ENCODE results near the gene ATP11A. TPM values are rescaled to one million over a fixed set of nuclear protein-coding genes. Genes with fewer than 3 reads are reported as not detected.
"Not testable (repeated sequence)": the region's sequence is repeated elsewhere in the genome, so short reads cannot be mapped to it uniquely, and the experiment has no call there.

The ATP11A gene
- total RNA-seq, 1 experiment from 2014 or later, result 80.4 TPM

- H4K20me1 ChIP-seq (ENCODE audit: insufficient read depth); H3K27me3 ChIP-seq (ENCODE audit: insufficient read depth, low read length); H3K9me3 ChIP-seq (ENCODE audit: control insufficient read depth in 1 of 2, insufficient read depth in 1 of 2, low read depth in 1 of 2, low read length in 2 of 2); ATAC-seq; POLR2A ChIA-PET; CTCF ChIA-PET; BruUV-seq (replicated peaks); H3K27ac ChIP-seq (ENCODE audit: low read depth, low read length); H3K4me1 ChIP-seq (ENCODE audit: control insufficient read depth in 1 of 2, insufficient read depth in 2 of 2, low read length in 2 of 2); intact Hi-C loops (cut with micrococcal nuclease); H2AFZ ChIP-seq (ENCODE audit: low read depth, low read length, poor library complexity, severe bottlenecking); H3K4me3 ChIP-seq (replicated peaks in 1 of 2; ENCODE audit: low read depth in 1 of 2, low read length in 2 of 2); H3K4me2 ChIP-seq (ENCODE audit: low read length); H3K9me2 ChIP-seq (ENCODE audit: insufficient read depth); DNase-seq (ENCODE audit: low read depth, low spot score); H3K79me2 ChIP-seq (ENCODE audit: insufficient read depth, low read length); RAD21 ChIA-PET (ENCODE audit: low non-redundant PET in 1 of 2, low total read pairs in 2 of 2, uncharacterized antibody in 2 of 2, unreplicated experiment in 2 of 2); H3K9ac ChIP-seq (ENCODE audit: low read length): not testable (repeated sequence)
- peaks cover 6 to 11% of the 10 kb centered on the region in 2 experiments for H3K36me3 ChIP-seq (ENCODE audit: control insufficient read depth in 1 of 2, insufficient read depth in 2 of 2, low read length in 2 of 2)
These were observed 173.5 kb downstream of the ATP11A start for GRCh38 chr13:112863356-112863755.

DNA sequence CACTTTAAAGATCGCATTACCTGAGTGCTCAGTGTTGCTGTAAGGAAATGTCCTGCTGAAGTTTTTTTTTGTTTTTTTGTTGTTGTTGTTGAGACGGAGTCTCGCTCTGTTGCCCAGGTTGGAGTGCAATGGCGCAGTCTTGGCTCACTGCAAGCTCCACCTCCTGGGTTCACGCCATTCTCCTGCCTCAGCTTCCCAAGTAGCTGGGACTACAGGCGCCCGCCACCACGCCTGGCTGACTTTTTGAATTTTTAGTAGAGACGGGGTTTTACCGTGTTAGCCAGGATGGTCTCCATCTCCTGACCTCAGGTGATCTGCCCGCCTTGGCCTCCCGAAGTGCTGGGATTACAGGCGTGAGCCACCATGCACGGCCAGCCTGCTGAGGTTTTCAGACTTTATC, 175.6 kb downstream of the ATP11A start:
- POLR2A ChIA-PET; H3K4me3 ChIP-seq (replicated peaks in 1 of 2; ENCODE audit: low read depth in 1 of 2, low read length in 2 of 2); intact Hi-C loops (cut with micrococcal nuclease); H3K27me3 ChIP-seq (ENCODE audit: insufficient read depth, low read length); BruUV-seq (replicated peaks); H2AFZ ChIP-seq (ENCODE audit: low read depth, low read length, poor library complexity, severe bottlenecking); H4K20me1 ChIP-seq (ENCODE audit: insufficient read depth); ATAC-seq; H3K9me3 ChIP-seq (ENCODE audit: control insufficient read depth in 1 of 2, insufficient read depth in 1 of 2, low read depth in 1 of 2, low read length in 2 of 2); H3K27ac ChIP-seq (ENCODE audit: low read depth, low read length); H3K4me1 ChIP-seq (ENCODE audit: control insufficient read depth in 1 of 2, insufficient read depth in 2 of 2, low read length in 2 of 2); H3K9ac ChIP-seq (ENCODE audit: low read length); DNase-seq (ENCODE audit: low read depth, low spot score); H3K4me2 ChIP-seq (ENCODE audit: low read length); H3K79me2 ChIP-seq (ENCODE audit: insufficient read depth, low read length); CTCF ChIA-PET; H3K9me2 ChIP-seq (ENCODE audit: insufficient read depth); RAD21 ChIA-PET (ENCODE audit: low non-redundant PET in 1 of 2, low total read pairs in 2 of 2, uncharacterized antibody in 2 of 2, unreplicated experiment in 2 of 2): not testable (repeated sequence)
- H3K36me3 ChIP-seq (ENCODE audit: control insufficient read depth in 1 of 2, insufficient read depth in 2 of 2, low read length in 2 of 2), result peaks cover 6 to 11% of the 10 kb centered on the region in 2 experiments

- ATAC-seq, result no peak
- H4K20me1 ChIP-seq (ENCODE audit: insufficient read depth), result no peaks in the 10 kb centered on the region
- no peak overlapping the region for H3K27ac ChIP-seq (ENCODE audit: low read depth, low read length)
- CTCF ChIA-PET, result no interaction called here
- TF ChIP-seq EZH2phosphoT487 (IDR thresholded peaks at IDR 0.05; ENCODE audit: borderline replicate concordance), result no peak
- no peak for TF ChIP-seq SP1 (IDR thresholded peaks at IDR 0.05; ENCODE audit: low read depth)
- TF ChIP-seq EZH2 (IDR thresholded peaks at IDR 0.05), result no peak
- no peak overlapping the region for H3K4me3 ChIP-seq (replicated peaks in 1 of 2; ENCODE audit: low read depth in 1 of 2, low read length in 2 of 2)
- H3K9me3 ChIP-seq (ENCODE audit: control insufficient read depth in 1 of 2, insufficient read depth in 1 of 2, low read depth in 1 of 2, low read length in 2 of 2), result no peaks in the 10 kb centered on the region
- DNase-seq (ENCODE audit: low read depth, low spot score), result no peak
- peaks cover 8 to 12% of the 10 kb centered on the region in 2 experiments for H3K4me1 ChIP-seq (ENCODE audit: control insufficient read depth in 1 of 2, insufficient read depth in 2 of 2, low read length in 2 of 2)
- no peaks in the 10 kb centered on the region for H3K79me2 ChIP-seq (ENCODE audit: insufficient read depth, low read length)
- BruUV-seq (replicated peaks), result no TSS peak
- no peak overlapping the region for H3K4me2 ChIP-seq (ENCODE audit: low read length)
- no peak overlapping the region for H3K9ac ChIP-seq (ENCODE audit: low read length)
- intact Hi-C loops (cut with micrococcal nuclease), result no loop called here
- POLR2A ChIA-PET, result no interaction called here
- H3K27me3 ChIP-seq (ENCODE audit: insufficient read depth, low read length), result no peaks in the 10 kb centered on the region
- RAD21 ChIA-PET (ENCODE audit: low non-redundant PET in 1 of 2, low total read pairs in 2 of 2, uncharacterized antibody in 2 of 2, unreplicated experiment in 2 of 2), result no interaction called here
- peaks cover 0 to 8% of the 10 kb centered on the region in 2 experiments; a peak in 1 of 4 replicates for H3K36me3 ChIP-seq (ENCODE audit: control insufficient read depth in 1 of 2, insufficient read depth in 2 of 2, low read length in 2 of 2)
- H3K9me2 ChIP-seq (ENCODE audit: insufficient read depth), result no peaks in the 10 kb centered on the region
- H2AFZ ChIP-seq (ENCODE audit: low read depth, low read length, poor library complexity, severe bottlenecking), result no peak overlapping the region
These were observed 177.5 kb downstream of the ATP11A start for GRCh38 chr13:112867301-112867711.

All from HCT116 (cell line).